A673 (cell line): ENCODE measurements around the gene EIF1AD.

Experiments
- CTCF ChIP-seq: fragments of 300-800, 200-600 bp; sonication (generic); conservative IDR thresholded peaks from 2 replicates; pipeline ENCODE4 v1.5.1; 2017; ENCODE audit warnings: low read depth, mild to moderate bottlenecking, antibody characterized with exemption, low read length, moderate library complexity, mixed read lengths
- EZH2 ChIP-seq: fragments of 200-600 bp; sonication (generic); IDR thresholded peaks from 2 replicates; pipeline ENCODE4 v1.6.1; 2017; ENCODE audit warnings: borderline replicate concordance, low read depth, mild to moderate bottlenecking, mixed read lengths, antibody characterized with exemption, low read length; ENCODE audit not compliant: poor library complexity, severe bottlenecking

- TF ChIP-seq CTCF (no peak), EZH2 (no peak)
These were observed 15.4 kb upstream of the EIF1AD start for GRCh38 chr11:66017321-66017720.
